ENCODE data around the gene KPNA6. TPM values are rescaled to one million over a fixed set of nuclear protein-coding genes. Genes with fewer than 3 reads are reported as not detected.

The KPNA6 gene
- total and polyA plus RNA-seq, 9 of the 15 experiments (the other 6 are each of a cell fraction or from before 2014, with no cell fraction given) = 20.1 to 54.6 (median 32.2) TPM

DNA sequence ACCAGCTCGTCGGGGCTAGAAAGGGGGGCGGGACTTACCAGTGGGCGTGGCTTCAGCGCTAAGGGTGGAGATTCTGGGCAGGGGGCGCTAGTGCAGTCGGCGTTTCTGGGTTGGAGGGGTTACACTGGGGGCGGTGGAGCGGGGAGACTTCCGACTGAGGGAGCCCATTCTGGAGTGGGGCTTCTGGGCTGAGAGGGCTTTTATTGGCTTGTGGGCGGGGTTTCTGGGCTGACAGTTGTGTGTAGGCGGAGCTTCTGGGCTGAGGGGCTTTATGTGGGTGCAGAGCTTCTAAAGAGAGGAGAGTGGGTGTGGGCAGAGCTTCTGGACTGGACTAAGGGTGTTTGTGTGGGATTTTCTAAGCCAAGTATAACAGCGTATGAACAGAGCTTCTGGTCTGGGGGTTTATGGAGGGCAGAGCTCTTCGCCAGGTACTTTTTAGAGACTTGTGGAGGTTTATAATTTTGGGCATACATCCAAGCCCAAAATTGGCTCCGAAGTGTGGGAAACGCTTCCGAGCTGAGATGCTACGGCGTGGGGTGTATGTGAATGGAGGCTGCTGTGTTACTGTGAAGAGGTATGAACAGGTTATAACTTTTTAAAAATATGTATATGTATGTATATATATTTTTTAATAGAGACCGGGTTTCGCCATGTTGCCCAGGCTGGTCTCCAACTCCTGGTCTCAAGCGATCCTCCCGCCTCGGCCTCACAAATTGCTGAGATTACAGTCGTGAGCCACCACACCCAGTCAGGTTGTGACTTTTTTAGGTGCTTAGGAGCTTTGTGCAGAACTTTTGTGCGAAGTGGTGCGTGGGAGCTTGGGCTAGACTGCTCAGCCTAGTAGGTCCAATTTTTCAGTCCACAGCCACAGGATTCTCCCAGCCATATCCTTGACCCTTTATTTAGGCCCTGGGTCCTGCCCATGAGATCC, 34.3 kb upstream of the KPNA6 start:
- H3K4me1 ChIP-seq (replicated peaks in 1 of 2; ENCODE audit: control insufficient read depth in 2 of 2, insufficient read depth in 2 of 2, low read length in 2 of 2) = peaks cover 17 to 20% of the 10 kb centered on the region in 2 experiments
- H3K9me1 ChIP-seq (ENCODE audit: control insufficient read depth, insufficient read depth, low read length) = peaks cover 4% of the 10 kb centered on the region
- peak overlapping the region; percentile 79 for H3K27ac ChIP-seq (ENCODE audit: extremely low read depth, low read depth, low read length)
- 19% methylated on average over 28 of the region's 28 CpGs for WGBS (ENCODE audit: insufficient coverage, low coverage, missing lambda C conversion rate)
- no peaks in the 10 kb centered on the region for H3K27me3 ChIP-seq (ENCODE audit: control insufficient read depth in 2 of 2, insufficient read depth in 2 of 2, low read length in 2 of 2)
- H3K4me3 ChIP-seq = peak overlapping the region; percentile 83
- in situ Hi-C loops (cut with MboI) = no loop called here
- CTCF ChIA-PET (ENCODE audit: low intra/inter-chr PET ratio) = interaction anchor here (0.5 kb wide), 1 partner anchor 61 kb away, joined by 4 read pairs; no protein-coding TSS in a partner anchor
- intact Hi-C loops (cut with micrococcal nuclease) = loop anchor here (2.0 kb wide), 2 partner anchors 35 to 105 kb away; partner anchors contain the start of genes KPNA6 and TXLNA
- H3K4me2 ChIP-seq (ENCODE audit: insufficient read depth, low read length) = peak overlapping the region; percentile 89
- H3K36me3 ChIP-seq (ENCODE audit: control insufficient read depth, insufficient read depth, low read length) = peaks cover 33% of the 10 kb centered on the region; the same call in 2 of the 3 replicates
- DNase-seq (ENCODE audit: extremely low read depth in 1 of 4, low spot score in 3 of 4) (no peak), FAIRE-seq (no peak), ATAC-seq (peak; percentile 68)
- no peaks in the 10 kb centered on the region; the same call in 1 of the 2 replicates for H4K20me1 ChIP-seq (replicated peaks; ENCODE audit: control insufficient read depth, insufficient read depth, low read length)
- peaks cover 21% of the 10 kb centered on the region for H3K79me2 ChIP-seq (ENCODE audit: control insufficient read depth, insufficient read depth, low read length)
- no peaks in the 10 kb centered on the region for H3K9me3 ChIP-seq (replicated peaks; ENCODE audit: control insufficient read depth, insufficient read depth, low read depth, low read length)
- BruUV-seq (replicated peaks) = TSS peak; percentile 59
- POLR2A ChIA-PET = interaction anchor here (0.5 to 2.7 kb wide), 30 partner anchors 8 to 358 kb away, joined by 3 to 17 read pairs (median 4); partner anchors contain the start of genes CCDC28B, KPNA6 and MARCKSL1
- peak overlapping the region; percentile 60 to 87 for H3K9ac ChIP-seq (ENCODE audit: insufficient read depth in 1 of 2, low read depth in 2 of 2, low read length in 2 of 2)
- peak overlapping the region; percentile 99 for H2AFZ ChIP-seq (ENCODE audit: low read depth, low read length)
- TF ChIP-seq GATA2 (CRISPR knock-in tag; IDR thresholded peaks at IDR 0.05) (no peak), MTA1 (IDR thresholded peaks at IDR 0.05; ENCODE audit: borderline replicate concordance) (no peak), HNRNPUL1 (IDR thresholded peaks at IDR 0.05; ENCODE audit: low read length) (no peak), HDGF (IDR thresholded peaks at IDR 0.05) (peak; percentile 66; the same call in 1 of the 2 replicates), SP1 (CRISPR knock-in tag; IDR thresholded peaks at IDR 0.05) (peak; percentile 37; the same call in 1 of the 2 replicates), ELF4 (CRISPR knock-in tag; IDR thresholded peaks at IDR 0.05) (peak; percentile 46; the same call in 1 of the 2 replicates), EGR1 (conservative IDR thresholded peaks at IDR 0.05) (peak; percentile 59), LEF1 (IDR thresholded peaks at IDR 0.05) (no peak)
- TF ChIP-seq, protein P1, sequence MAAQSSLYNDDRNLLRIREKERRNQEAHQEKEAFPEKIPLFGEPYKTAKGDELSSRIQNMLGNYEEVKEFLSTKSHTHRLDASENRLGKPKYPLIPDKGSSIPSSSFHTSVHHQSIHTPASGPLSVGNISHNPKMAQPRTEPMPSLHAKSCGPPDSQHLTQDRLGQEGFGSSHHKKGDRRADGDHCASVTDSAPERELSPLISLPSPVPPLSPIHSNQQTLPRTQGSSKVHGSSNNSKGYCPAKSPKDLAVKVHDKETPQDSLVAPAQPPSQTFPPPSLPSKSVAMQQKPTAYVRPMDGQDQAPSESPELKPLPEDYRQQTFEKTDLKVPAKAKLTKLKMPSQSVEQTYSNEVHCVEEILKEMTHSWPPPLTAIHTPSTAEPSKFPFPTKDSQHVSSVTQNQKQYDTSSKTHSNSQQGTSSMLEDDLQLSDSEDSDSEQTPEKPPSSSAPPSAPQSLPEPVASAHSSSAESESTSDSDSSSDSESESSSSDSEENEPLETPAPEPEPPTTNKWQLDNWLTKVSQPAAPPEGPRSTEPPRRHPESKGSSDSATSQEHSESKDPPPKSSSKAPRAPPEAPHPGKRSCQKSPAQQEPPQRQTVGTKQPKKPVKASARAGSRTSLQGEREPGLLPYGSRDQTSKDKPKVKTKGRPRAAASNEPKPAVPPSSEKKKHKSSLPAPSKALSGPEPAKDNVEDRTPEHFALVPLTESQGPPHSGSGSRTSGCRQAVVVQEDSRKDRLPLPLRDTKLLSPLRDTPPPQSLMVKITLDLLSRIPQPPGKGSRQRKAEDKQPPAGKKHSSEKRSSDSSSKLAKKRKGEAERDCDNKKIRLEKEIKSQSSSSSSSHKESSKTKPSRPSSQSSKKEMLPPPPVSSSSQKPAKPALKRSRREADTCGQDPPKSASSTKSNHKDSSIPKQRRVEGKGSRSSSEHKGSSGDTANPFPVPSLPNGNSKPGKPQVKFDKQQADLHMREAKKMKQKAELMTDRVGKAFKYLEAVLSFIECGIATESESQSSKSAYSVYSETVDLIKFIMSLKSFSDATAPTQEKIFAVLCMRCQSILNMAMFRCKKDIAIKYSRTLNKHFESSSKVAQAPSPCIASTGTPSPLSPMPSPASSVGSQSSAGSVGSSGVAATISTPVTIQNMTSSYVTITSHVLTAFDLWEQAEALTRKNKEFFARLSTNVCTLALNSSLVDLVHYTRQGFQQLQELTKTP (IDR thresholded peaks at IDR 0.05; ENCODE audit: low read depth in 1 of 2, partially characterized antibody in 2 of 2) = peak in 1 of 2 experiments; percentile 3
- TF ChIP-seq, protein P2, sequence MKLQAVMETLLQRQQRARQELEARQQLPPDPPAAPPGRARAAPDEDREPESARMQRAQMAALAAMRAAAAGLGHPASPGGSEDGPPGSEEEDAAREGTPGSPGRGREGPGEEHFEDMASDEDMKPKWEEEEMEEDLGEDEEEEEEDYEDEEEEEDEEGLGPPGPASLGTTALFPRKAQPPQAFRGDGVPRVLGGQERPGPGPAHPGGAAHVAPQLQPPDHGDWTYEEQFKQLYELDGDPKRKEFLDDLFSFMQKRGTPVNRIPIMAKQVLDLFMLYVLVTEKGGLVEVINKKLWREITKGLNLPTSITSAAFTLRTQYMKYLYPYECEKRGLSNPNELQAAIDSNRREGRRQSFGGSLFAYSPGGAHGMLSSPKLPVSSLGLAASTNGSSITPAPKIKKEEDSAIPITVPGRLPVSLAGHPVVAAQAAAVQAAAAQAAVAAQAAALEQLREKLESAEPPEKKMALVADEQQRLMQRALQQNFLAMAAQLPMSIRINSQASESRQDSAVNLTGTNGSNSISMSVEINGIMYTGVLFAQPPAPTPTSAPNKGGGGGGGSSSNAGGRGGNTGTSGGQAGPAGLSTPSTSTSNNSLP (IDR thresholded peaks at IDR 0.05; ENCODE audit: borderline replicate concordance, low read depth, low read length) = no peak
- TF ChIP-seq, protein P3, sequence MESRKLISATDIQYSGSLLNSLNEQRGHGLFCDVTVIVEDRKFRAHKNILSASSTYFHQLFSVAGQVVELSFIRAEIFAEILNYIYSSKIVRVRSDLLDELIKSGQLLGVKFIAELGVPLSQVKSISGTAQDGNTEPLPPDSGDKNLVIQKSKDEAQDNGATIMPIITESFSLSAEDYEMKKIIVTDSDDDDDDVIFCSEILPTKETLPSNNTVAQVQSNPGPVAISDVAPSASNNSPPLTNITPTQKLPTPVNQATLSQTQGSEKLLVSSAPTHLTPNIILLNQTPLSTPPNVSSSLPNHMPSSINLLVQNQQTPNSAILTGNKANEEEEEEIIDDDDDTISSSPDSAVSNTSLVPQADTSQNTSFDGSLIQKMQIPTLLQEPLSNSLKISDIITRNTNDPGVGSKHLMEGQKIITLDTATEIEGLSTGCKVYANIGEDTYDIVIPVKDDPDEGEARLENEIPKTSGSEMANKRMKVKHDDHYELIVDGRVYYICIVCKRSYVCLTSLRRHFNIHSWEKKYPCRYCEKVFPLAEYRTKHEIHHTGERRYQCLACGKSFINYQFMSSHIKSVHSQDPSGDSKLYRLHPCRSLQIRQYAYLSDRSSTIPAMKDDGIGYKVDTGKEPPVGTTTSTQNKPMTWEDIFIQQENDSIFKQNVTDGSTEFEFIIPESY (CRISPR knock-in tag; IDR thresholded peaks at IDR 0.05) = no peak
